ENCODE data around the gene CDCA8.
A peak's percentile ranks its signal among the peaks of the same experiment; 100 is the strongest.

The CDCA8 gene

GRCh38 chr1:37670133-37670532, 22.2 kb upstream of the CDCA8 start:
- in situ Hi-C loops (cut with MboI; ENCODE audit: low sequenced_read_pairs, unreplicated experiment): loop anchor here (10.0 kb wide), 1 partner anchor 65 kb away; no protein-coding TSS in a partner anchor
- TF ChIP-seq, protein P1, sequence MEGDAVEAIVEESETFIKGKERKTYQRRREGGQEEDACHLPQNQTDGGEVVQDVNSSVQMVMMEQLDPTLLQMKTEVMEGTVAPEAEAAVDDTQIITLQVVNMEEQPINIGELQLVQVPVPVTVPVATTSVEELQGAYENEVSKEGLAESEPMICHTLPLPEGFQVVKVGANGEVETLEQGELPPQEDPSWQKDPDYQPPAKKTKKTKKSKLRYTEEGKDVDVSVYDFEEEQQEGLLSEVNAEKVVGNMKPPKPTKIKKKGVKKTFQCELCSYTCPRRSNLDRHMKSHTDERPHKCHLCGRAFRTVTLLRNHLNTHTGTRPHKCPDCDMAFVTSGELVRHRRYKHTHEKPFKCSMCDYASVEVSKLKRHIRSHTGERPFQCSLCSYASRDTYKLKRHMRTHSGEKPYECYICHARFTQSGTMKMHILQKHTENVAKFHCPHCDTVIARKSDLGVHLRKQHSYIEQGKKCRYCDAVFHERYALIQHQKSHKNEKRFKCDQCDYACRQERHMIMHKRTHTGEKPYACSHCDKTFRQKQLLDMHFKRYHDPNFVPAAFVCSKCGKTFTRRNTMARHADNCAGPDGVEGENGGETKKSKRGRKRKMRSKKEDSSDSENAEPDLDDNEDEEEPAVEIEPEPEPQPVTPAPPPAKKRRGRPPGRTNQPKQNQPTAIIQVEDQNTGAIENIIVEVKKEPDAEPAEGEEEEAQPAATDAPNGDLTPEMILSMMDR (IDR thresholded peaks at IDR 0.05; ENCODE audit: borderline replicate concordance, control extremely low read depth, extremely low read depth, insufficient read depth, missing control alignments): no peak
- no peak for DNase-seq (ENCODE audit: low spot score)

- DNase-seq (ENCODE audit: low spot score): no peak
- in situ Hi-C loops (cut with MboI; ENCODE audit: low sequenced_read_pairs, unreplicated experiment): loop anchor here (10.0 kb wide), 1 partner anchor 66 kb away; no protein-coding TSS in a partner anchor
- TF ChIP-seq, protein P1 (IDR thresholded peaks at IDR 0.05; ENCODE audit: borderline replicate concordance, control extremely low read depth, extremely low read depth, insufficient read depth, missing control alignments): no peak
Measured at GRCh38 chr1:37671261-37671660, 21.1 kb upstream of the CDCA8 start.

GRCh38 chr1:37672136-37672870, 20.0 kb upstream of the CDCA8 start:
- TF ChIP-seq, protein P1 (IDR thresholded peaks at IDR 0.05; ENCODE audit: borderline replicate concordance, control extremely low read depth, extremely low read depth, insufficient read depth, missing control alignments): no peak
- DNase-seq (ENCODE audit: low spot score): no peak
- in situ Hi-C loops (cut with MboI; ENCODE audit: low sequenced_read_pairs, unreplicated experiment): loop anchor here (10.0 kb wide), 1 partner anchor 68 kb away; no protein-coding TSS in a partner anchor

DNA sequence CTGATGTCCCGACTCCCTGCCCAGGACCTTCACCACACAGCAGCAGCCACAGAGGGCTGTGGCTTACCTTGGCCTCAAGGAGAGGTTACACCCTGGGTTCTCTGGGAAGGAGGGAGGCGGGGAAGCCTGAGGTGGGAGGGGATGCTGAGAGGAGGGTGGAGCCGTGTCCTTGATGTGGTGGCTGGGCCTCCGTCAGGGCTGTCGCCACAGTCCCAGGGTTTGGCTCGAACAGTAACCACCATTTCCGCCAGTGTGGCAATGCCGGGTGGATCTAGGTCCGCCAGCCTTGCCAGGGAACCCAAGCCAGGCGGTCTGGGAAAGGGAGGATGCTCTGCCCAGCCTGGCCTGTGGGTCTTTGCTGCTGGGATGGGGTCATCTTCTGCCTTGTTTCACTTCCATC, 18.4 kb upstream of the CDCA8 start:
- DNase-seq (ENCODE audit: low spot score): no peak
- TF ChIP-seq, protein P1 (IDR thresholded peaks at IDR 0.05; ENCODE audit: borderline replicate concordance, control extremely low read depth, extremely low read depth, insufficient read depth, missing control alignments): no peak
- in situ Hi-C loops (cut with MboI; ENCODE audit: low sequenced_read_pairs, unreplicated experiment): loop anchor here (10.0 kb wide), 1 partner anchor 69 kb away; no protein-coding TSS in a partner anchor

GRCh38 chr1:37676281-37677142, 15.8 kb upstream of the CDCA8 start:
- in situ Hi-C loops (cut with MboI; ENCODE audit: low sequenced_read_pairs, unreplicated experiment): loop anchor here (10.0 kb wide), 1 partner anchor 72 kb away; no protein-coding TSS in a partner anchor
- DNase-seq (ENCODE audit: low spot score): peak; percentile 64
- TF ChIP-seq, protein P1 (IDR thresholded peaks at IDR 0.05; ENCODE audit: borderline replicate concordance, control extremely low read depth, extremely low read depth, insufficient read depth, missing control alignments): peak; percentile 23

DNA sequence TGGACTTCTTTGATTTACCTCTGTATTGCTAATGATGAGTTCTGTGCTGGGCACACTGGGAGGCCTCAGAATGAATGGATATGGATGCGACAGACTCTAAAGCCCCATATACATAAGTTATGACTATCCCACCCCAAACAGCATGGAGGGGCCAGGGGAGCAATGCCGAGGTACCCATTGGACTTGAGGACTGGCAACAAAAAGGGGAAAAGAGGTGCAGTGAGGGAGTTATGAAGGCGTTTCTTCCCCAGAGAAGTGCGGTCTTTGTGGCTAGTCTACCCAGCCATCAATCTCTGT, 15.2 kb upstream of the CDCA8 start:
- in situ Hi-C loops (cut with MboI; ENCODE audit: low sequenced_read_pairs, unreplicated experiment): loop anchor here (10.0 kb wide), 1 partner anchor 72 kb away; no protein-coding TSS in a partner anchor

More for the DNA sequence above, 15.2 kb upstream of the CDCA8 start:
- TF ChIP-seq, protein P1 (IDR thresholded peaks at IDR 0.05; ENCODE audit: borderline replicate concordance, control extremely low read depth, extremely low read depth, insufficient read depth, missing control alignments): no peak
- no peak for DNase-seq (ENCODE audit: low spot score)

All from GM13976 (cell line).